NCI-H2227 (cell line): Measurements from ENCODE around the gene MROH7.

Experiments
- DNase-seq: peaks from one replicate; lab custom pipeline; 2025; ENCODE audit not compliant: unreplicated experiment; lab: John Stamatoyannopoulos, UW

Gene MROH7

DNA sequence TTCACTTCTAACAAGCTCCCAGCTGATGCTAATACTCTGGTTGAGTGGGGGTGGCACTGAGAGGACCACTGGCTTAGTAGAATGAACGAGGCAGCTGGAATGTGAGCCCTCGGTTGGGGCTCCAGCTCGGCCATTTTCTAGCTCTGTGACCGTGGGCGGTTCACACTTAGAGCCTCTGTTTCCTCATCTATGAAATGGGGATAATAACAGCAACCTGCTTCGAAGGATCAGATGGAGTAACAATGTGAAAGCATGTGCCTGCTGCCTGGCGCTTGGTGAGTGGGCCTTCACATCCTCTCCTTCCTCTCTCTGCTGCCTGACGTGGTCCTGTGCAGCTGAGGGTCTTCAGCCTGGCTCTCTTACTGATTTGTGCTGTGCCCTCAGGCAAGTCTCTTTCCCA lies 53.2 kb downstream of the MROH7 start:
- DNase-seq = no peak

DNA sequence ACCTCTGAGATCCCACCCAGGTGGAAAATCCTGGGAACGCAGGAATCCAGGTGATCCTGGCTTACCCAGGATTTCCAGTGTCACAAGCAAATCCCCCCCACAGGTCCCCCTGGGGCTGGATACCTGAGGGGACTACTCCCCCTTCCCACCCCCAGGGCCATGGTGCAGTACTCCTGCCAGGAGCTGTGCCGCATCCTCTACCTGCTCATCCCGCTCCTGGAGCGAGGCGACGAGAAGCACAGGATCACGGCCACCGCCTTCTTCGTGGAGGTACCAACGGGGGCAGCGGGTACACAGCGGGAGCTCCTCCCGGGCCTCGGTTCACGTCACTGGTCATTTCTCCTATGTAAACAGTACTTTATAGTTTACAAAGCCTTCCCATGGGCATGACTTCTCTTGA lies 53.6 kb downstream of the MROH7 start:
- DNase-seq = no peak

DNA sequence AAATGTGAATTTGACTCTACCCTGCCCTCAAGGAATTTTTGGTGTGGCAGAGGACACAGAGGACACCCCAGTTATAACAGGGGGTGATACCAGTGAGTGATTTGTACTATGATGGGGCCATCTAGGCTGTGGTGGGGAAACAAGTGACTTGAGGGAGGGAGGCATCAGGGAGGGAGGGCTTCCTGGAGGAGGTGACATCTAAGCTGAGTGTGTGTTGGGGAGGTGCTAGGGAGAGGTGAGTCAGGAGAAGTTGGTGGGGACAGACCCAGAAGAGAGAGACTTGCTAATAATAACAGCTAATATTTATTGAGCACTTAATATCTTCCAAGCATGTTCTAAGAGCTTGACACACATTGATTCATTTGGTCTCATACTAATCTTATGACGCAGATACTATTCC lies 54.2 kb downstream of the MROH7 start:
- DNase-seq = no peak

DNA sequence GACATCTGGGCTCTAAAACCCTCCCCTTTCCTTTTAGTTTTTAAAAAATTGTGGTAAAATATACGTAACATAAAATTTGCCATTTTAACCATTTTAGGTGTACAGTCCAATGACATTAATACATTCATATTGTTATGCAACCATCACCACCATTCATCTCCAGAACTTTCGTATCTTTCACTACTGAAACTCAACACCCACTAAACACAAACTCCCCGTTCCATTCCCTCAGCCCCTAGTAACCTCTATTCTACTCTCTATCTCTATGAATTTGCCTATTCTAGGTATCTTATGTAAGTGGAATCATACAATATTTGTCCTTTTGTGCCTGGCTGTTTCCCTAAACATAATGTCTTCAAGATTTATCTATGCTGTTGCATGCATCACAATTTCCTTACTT lies 54.7 kb downstream of the MROH7 start:
- no peak for DNase-seq

DNA sequence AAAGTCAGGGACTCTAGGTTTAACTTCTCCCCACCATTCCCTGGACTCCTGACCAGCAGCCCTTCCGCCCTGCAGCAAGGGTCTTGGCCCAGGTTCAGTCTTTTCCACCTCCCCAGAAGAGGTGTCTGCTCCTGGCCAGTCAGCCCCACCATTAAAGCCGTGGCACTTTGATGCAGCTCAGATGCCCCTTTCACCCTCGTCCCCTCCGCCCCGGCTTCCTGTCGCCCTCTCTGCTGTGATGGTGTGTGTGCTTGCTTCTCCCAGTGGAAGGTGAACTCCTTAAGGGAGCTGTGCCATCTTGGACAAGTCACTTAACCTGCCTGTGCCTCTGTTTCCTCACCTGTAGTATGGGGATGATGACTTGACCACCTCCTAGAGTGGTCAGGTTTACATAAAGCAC lies 56.3 kb downstream of the MROH7 start:
- DNase-seq = no peak

DNA sequence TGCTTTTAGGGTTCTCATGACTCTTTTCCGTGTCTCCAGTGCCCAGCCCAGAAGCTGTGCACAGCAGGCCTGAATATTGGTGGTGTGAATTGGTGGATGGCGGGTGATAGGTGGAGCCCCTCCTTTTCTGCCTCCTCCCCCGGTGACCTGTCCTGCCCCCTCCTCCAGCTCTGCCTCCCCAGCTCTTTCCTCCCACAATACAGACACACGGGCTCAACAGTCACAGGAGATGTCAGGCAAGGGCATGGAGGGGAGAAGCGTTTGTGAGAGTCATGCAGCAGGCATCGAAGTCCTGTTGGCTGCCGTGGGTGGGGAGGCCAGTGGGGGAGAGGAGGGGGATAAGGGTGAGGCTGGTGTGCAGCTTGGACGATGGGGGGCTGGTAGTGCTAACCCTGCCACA lies 56.8 kb downstream of the MROH7 start:
- DNase-seq = no peak

DNA sequence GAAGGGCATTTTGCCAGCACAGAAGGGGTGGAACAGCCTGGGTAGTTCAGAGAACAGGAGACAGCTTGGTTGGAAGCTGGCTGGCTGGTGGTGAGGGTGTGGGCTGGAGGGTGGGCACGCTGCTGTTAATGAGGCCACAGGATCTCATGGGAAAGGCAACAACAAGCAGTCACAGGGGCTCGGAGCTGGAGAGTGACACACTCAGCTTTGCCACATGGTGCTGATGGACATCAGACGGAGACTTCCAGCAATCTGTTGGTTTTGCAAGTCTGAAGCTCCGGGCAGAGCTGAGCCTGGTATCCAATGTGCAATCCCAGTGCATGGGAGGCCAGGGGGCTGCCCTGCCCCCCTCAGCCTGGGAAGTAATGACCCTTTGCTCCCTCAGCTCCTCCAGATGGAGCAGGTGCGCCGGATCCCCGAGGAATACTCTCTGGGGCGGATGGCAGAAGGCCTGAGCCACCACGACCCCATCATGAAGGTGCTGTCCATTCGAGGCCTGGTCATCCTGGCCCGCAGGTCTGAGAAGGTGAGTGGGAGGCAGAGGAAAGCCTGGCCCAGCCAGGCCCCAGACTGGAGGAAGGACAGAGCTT lies 58.4 kb downstream of the MROH7 start:
- no peak for DNase-seq

DNA sequence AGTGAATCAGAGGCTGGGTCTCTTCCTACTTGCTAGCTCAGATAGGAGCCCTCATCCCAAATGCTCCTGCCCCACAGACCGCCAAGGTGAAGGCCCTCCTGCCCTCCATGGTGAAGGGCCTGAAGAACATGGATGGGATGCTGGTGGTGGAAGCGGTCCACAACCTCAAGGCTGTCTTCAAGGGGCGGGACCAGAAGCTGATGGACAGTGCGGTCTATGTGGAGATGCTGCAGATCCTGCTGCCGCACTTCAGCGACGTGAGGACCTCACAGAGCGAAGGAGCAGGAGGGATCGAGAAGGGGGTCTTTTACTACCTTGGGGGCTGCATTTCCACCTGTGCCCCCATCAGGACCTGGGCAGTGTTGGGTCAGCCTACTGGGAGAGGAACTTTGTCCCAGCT lies 59.5 kb downstream of the MROH7 start:
- DNase-seq = no peak

DNA sequence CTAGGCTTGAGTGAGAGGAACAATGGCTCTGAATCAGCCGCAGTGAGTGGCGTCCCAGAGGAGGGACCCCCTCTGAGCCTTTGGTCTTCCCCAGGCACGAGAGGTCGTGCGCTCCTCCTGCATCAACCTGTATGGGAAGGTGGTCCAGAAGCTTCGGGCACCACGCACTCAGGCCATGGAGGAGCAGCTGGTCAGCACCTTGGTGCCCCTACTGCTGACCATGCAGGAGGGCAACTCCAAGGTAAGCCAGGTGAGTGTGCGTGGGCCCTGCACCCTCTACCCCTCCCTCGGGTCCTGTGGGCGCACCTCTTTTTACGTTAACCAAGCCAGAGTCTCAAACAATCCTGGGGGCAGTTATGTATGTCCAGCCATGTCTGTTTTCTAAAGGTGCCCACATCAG lies 60.4 kb downstream of the MROH7 start:
- no peak for DNase-seq

DNA sequence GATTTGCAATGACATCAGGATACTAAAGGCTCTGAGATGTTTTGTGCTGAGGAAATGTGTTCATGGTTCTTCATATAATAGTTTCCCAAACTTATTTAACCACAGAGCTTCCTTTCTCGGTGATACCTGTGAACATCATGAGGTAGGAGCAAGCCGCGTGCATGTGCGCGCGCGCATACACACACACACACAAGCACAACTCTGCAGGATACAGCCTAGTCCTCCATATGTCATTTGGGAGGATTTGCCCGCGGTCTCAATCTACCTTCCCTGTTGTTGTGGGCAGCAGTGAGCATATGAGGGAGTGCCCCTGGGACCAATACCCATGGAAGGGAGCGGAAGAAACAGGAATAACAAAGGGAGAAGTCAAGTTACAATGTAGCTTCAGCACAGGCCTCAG lies 61.9 kb downstream of the MROH7 start:
- DNase-seq = no peak

DNA sequence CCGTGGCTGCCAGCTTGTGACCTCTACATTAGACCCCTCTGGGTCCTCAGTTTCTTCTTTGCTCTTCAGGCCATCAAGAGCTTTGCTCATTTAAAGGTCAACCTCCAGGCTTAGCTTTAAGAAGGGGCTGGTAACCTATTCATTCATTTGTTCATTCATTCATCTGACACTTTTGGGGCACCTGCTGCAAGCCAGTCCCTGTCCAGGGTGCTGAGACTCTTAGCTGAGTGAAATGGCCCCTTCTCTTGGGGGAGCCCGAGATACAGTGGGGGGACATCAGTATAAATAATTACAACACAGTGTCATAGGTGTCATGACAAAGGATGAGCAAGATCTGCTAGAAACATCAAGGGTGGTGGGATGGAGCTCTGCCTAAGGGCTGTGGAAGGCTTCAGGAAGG lies 63.6 kb downstream of the MROH7 start:
- DNase-seq = no peak

DNA sequence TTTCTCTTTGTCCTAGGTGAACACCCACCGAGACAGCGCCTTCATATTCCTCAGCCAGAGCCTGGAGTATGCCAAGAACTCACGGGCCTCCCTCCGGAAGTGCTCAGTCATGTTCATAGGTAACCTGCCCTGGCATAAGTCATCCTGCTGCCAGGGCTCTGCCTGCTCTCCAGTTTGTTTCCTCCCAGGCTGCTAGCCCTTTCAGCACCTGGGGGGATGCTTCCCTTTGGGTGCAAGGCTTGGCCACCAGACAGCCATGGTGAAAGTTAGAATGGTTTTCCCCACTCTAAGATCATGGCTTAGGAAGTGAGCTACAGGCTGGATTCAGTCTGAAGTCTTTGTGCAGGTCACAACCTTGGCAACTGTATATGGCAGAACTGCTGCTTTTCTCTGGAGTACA lies 64.8 kb downstream of the MROH7 start:
- no peak for DNase-seq

DNA sequence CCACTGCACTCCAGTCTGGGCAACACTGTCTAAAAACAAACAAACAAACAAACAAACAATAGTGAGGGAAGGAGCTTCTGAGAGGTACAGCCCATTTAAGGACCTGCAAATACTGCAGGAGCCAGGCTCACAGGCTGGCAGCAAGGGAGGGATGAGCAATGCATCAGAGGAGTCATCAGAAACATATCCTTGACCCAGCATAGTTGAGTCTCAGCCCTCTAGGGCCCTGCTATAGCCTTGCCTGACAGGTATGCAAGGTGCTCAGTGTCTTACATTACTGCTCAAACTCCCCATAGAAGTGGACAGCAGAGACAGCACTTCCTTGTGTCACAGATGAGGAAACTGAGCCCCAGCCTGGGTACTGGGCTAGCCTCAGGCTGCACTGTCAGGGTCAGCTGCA lies 66.8 kb downstream of the MROH7 start:
- DNase-seq = no peak

DNA sequence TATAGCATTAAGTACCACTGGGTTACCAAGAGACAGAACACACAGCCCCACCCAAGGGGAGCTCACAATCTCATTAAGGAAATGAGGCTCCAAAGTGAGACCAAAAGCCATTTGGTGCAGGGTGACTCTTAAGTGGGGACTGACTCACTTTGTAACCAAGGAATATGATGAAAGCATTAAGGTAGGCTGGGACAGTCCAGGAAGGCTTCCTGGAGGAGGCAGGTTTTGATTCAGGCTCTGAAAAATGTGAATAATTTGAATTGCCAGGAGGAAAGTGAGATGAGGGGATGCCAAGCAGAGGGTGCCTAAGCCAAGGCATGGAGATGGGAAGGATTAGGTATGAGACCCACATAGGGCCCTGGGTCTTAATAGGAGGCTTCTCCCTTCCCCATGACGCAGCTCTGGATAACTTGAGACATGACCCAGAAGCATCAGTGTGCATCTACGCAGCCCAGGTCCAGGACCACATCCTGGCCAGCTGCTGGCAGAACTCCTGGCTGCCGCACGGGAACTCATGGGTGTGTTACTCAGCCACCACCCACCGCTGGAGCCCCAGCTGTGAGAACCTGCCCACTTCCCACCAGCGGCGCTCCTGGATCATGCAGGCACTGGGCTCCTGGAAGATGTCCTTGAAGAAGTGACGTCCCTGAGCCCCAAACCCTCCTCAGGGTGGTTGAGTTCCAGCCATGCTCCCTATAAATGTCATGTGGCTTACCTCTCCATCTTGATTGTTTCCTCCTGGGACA lies 68.1 kb downstream of the MROH7 start:
- DNase-seq = no peak

DNA sequence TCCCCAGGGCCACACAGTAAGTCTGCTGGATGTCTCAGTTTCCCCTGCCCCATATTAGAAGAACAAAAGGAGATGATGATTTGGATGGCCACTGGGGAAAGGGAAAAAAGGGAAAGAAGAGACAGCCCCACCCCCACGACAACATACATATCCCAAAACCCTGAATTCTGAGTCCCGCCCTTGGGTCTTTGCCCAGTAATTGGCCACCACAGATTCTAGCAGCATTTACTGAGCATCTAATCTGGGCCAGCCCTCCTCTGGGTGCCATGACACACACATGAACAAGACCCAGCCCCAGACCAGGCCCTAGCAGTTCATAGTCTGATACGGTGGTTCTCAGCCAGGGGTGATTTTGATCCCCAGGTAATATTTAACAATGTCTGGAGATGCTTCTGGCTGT lies 68.8 kb downstream of the MROH7 start:
- no peak for DNase-seq

DNA sequence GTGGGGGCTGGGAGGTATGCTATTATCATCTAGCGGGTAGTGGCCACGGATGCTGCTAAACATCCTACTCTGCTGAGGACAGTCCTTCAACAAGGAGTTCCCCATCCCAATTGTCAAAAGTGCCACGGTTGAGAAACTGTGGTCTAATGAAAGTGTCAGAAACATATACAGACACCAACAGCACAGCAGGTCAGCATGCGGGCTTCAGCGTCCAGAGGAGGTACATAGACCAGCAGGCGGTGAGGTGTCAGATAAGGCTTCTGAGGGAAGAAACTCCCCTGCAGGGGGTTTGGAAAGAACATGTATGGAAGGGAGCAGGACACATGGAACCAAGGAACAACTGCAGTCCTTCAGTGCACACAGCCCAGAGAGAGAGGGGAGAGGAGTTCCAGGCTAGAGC lies 69.3 kb downstream of the MROH7 start:
- DNase-seq = no peak

DNA sequence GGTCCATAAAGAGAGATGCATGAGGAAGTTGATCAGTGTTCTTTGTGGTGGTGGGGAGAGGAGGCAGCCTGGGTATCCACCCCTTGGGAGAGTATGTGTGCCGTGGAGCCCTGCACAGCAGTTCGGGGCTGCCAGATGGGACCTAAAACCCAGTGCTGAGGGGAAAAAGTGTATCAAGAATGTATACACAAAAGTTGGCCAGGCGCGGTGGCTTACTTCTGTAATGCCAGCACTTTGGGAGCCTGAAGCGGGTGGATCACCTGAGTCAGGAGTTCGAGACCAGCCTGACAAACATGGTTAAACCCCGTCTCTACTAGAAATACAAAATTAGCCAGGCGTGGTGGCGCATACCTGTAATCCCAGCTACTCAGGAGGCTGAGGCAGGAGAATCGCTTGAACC lies 70.0 kb downstream of the MROH7 start:
- no peak for DNase-seq

DNA sequence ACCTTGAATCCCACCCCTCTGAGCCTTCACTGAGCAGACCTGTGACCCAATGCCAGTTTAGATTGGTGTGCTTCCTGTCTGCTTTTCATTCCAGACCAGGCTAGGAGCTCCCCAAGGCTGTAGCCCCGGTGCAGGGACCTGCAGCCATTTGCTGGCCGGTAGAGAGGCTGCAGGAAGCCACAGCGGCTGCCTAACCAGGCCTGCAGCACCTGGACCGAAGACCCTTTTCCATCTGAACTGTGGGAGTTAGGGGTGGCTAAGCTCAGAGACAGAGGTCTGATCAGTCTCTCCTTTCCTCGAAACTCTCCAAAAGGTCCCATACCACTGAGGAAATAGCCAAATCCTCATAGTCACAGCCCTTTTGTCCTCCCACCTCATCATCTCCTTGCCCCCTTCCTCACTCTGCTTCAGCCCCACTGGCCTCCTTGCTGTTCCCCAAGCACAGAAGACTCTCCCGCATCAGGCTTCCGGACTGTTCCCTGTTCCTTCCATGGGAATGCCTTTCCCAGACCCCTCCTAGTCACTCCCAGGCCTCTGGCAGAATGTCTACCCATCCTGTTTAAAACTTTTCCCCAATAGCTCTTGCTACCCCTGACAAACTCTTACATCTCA lies 73.4 kb downstream of the MROH7 start:
- DNase-seq = no peak

DNA sequence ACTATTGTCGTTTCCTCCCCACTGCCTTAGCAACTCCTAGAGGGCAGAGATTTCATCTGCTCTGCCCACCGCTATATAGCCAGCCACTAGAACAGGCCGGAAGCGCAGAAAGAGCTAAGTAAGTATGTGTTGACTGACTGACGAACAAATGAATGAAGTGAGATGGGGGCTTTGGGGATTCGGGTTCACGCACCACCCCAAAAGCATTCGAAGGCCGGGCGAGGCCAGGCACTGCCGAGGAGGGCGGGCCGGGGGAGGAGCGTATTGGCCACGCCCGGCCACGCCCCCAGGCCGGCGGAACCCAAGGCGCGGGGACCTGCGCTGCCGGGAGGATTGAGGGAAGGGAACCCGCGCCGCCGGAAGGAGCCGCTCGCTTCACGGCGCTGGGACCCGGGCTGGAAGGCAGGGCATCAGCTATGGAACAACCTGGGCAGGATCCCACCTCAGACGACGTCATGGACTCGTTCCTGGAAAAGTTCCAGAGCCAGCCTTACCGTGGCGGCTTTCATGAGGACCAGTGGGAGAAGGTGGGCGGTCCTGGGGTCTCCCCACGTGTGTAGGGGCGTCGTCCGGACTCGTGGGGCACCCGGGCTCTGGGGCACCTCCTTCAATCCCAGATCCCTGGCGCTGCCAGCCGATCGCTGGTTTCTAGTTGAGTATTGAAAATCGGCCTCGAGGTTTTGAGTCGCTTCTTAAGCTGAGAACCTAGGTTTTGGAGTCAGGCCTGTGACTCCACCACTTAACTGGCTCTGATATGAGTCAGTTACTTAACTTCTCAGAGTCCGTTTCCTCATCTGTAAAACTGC lies 74.1 kb downstream of the MROH7 start, which contains the start of gene TTC4:
Gene TTC4 (plus strand): TSS at position 369 of the 806 bp plus-strand sequence. CDS start 48 bp downstream, at position 417.
- peak; percentile 94 for DNase-seq

DNA sequence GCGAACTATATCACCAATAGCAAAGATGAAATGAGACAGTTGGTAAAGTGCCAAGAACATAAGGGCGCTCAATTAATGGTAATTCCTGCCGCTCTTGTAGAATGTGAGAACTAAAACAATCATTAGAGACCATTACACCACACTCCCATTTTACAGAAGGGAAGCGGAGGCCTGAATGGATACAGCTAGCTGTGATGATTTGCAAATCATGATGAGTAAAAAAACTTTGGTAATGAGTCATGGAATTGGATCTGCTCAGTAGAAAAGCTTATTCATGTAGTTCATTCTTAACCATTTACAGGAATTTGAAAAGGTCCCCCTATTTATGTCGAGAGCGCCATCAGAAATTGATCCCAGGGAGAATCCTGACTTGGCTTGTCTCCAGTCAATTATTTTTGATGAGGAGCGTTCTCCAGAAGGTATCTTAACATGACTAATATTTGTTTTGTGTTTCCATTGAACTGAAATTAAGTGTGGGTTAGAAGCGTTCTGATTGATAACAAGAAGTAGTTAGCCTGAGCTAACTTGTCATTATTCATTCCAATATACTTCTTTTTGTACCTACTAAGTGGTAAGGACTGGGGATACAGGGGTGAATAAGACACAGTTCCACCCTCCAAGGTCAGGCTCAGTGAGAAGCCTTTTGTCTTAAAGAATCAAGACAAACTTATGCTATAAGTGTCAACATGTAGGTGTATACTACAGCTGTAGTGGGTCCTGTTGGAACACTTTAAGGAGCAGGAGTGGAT lies 74.9 kb downstream of the MROH7 start:
- DNase-seq = no peak

DNA sequence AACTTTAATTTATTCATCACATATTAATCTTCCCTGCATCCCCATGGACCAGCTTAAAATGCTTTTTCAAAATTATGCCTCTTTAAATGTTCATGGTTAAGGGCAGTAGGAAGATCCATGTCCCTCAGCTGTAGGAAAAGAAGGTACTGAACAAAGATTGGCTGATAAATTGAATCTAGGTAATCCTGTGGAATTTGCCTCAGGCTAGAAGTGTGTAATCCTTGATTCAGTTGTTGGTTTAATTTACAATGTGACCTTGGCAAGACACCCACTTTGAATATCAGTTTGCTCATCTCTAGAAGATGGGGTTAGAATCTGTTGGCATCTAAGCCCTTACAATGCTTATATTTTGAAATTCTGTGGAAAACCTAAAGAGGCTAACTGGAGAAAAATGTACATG lies 80.1 kb downstream of the MROH7 start:
- no peak for DNase-seq
